Uterus (tissue), 2 donors: ENCODE results near the gene RNASEH1.

Experiments
- POLR2A ChIP-seq, 2 donors: fragments of 450-650 bp; IDR thresholded peaks; one replicate each; pipeline ENCODE4 v1.6.1; 2016; ENCODE audit warnings: antibody characterized with exemption in 2 of 2, mild to moderate bottlenecking in 1 of 2, moderate library complexity in 1 of 2
- TF ChIP-seq, protein P1 (sequence below), 4 experiments: fragments of 200-600 bp in 2 of 4; fragments of 450-650 bp in 2 of 4; sonication (generic) in 2 of 4; IDR thresholded peaks; one replicate each; pipeline ENCODE4 v1.5.1; 2016 to 2019; ENCODE audit warnings: antibody characterized with exemption in 4 of 4, mild to moderate bottlenecking in 2 of 4, moderate library complexity in 1 of 4

DNA sequence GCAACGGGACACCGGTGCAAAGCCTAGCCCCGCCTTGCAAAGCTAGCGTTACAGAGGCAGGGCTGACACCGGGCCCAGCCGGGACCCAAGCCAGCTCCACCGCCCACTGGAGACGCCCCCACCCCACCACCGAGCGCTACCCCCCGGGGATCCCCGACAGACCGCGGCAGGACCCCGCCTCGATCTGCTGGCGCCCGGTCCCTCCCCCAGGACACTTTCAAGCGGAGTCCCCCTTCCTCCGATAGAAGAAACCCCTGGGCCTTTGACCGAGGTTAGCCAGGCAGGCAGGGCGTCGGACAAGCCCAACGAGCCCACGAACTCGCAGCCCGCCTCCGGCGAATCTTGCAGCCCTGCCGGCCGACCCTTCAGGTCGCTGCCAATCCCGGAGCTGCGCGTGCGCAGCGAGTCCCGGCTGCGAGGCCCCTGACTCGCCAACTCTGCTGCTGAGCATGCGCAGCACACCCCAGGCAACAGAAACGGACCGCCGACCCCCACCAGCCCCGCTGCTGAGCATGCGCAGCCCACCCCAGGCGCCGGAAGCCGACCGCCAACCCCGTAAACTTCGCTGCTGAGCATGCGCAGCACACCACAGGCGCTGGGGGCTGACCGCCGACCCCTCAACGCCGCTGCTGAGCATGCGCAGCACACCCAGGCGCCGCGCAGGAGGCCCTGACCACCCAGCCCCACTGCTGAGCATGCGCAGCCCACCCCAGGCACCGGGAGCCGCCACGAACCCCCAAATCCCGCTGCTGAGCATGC lies 39.5 kb downstream of the RNASEH1 start:
- peak in 1 of 2 donors; percentile 5 for TF ChIP-seq POLR2A (IDR thresholded peaks at IDR 0.05)
- TF ChIP-seq, protein P1, sequence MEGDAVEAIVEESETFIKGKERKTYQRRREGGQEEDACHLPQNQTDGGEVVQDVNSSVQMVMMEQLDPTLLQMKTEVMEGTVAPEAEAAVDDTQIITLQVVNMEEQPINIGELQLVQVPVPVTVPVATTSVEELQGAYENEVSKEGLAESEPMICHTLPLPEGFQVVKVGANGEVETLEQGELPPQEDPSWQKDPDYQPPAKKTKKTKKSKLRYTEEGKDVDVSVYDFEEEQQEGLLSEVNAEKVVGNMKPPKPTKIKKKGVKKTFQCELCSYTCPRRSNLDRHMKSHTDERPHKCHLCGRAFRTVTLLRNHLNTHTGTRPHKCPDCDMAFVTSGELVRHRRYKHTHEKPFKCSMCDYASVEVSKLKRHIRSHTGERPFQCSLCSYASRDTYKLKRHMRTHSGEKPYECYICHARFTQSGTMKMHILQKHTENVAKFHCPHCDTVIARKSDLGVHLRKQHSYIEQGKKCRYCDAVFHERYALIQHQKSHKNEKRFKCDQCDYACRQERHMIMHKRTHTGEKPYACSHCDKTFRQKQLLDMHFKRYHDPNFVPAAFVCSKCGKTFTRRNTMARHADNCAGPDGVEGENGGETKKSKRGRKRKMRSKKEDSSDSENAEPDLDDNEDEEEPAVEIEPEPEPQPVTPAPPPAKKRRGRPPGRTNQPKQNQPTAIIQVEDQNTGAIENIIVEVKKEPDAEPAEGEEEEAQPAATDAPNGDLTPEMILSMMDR (IDR thresholded peaks at IDR 0.05) = peak in 1 of 4 experiments; percentile 6
